ENCODE data around the gene TSPEAR.
"Not testable (repeated sequence)": the region's sequence is repeated elsewhere in the genome, so short reads cannot be mapped to it uniquely, and the experiment has no call there.

TSPEAR gene

GRCh38 chr21:44689740-44690139 lies 21.6 kb downstream of the TSPEAR start:
- peaks cover 14% of the 10 kb centered on the region for H3K4me1 ChIP-seq (ENCODE audit: control insufficient read depth, insufficient read depth, low read length)
- H3K9me3 ChIP-seq (ENCODE audit: control insufficient read depth, insufficient read depth, low read depth, low read length) = peaks cover 13% of the 10 kb centered on the region; the same call in 1 of the 2 replicates
- H3K9ac ChIP-seq (ENCODE audit: low read length); H3K36me3 ChIP-seq (ENCODE audit: control insufficient read depth, insufficient read depth, low read length); H3K4me3 ChIP-seq (ENCODE audit: low read depth, low read length); H3K27me3 ChIP-seq (ENCODE audit: control insufficient read depth, insufficient read depth, low read length); H3K27ac ChIP-seq (ENCODE audit: low read depth, low read length): not testable (repeated sequence)

DNA sequence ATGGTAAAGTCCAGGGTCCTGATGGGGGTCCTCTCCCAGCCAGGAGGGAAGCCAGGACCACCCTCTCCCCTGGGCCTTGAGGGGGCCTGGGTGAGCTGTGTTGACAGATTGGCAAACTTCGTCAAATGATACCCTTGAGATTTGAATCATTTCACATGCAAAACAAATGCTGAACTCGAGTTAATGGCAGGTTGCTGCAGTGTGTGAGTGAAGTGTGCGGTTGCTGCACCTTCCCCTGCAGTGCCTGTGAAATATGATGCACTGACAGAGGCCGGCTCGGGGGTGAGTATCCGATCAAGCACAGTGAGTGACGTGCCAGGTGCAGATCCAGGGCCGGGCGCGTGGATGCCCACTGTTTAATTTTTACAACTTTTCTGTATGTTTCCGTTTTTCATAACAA lies 23.7 kb downstream of the TSPEAR start:
- Histone ChIP-seq H3K9ac (ENCODE audit: low read length) (no peak overlapping the region), H3K36me3 (ENCODE audit: control insufficient read depth, insufficient read depth, low read length) (no peaks in the 10 kb centered on the region), H3K4me1 (ENCODE audit: control insufficient read depth, insufficient read depth, low read length) (peaks cover 15% of the 10 kb centered on the region), H3K27me3 (ENCODE audit: control insufficient read depth, insufficient read depth, low read length) (no peaks in the 10 kb centered on the region), H3K4me3 (ENCODE audit: low read depth, low read length) (no peak overlapping the region), H3K27ac (ENCODE audit: low read depth, low read length) (no peak overlapping the region), H3K9me3 (ENCODE audit: control insufficient read depth, insufficient read depth, low read depth, low read length) (peaks cover 2% of the 10 kb centered on the region; the same call in 1 of the 2 replicates)

DNA sequence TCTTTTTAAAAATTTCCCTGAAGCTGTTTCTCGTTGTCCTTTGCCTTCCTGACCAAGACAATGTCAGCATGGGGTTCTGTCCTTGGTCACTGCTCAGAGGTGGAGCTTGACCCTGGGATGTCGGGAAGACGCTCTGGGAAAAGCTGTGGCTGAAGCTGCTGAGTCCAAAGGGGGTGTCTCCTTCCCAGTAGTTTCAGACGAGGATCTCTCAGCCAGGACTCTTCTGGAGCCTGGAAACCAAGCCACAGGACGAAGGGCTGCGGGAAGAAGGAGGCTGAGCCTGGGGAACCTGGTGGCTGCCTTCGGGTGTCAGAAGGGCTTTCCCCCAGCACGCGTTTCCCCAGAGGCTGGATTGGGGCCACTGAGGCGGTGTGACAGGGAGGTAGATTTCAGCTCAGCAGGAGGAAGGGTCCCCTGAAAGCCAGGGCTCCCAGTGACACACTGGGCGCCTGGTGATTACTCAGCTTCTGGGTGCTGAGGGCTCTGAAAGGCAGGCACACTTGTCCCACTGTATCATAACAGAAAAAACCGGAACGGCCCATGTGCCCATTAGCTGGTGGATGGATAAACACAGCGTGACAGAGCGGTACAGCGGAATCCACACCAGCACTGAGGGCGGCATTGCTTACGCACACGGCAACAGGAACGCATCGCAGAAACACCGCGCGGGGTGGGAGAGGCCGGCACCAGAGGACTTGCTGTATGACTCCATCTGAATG lies 24.4 kb downstream of the TSPEAR start:
- Histone ChIP-seq H3K4me3 (ENCODE audit: low read depth, low read length) (no peak overlapping the region), H3K27ac (ENCODE audit: low read depth, low read length) (no peak overlapping the region), H3K36me3 (ENCODE audit: control insufficient read depth, insufficient read depth, low read length) (no peaks in the 10 kb centered on the region), H3K4me1 (ENCODE audit: control insufficient read depth, insufficient read depth, low read length) (peaks cover 17% of the 10 kb centered on the region), H3K27me3 (ENCODE audit: control insufficient read depth, insufficient read depth, low read length) (no peaks in the 10 kb centered on the region), H3K9me3 (ENCODE audit: control insufficient read depth, insufficient read depth, low read depth, low read length) (no peaks in the 10 kb centered on the region), H3K9ac (ENCODE audit: low read length) (no peak overlapping the region)

- Histone ChIP-seq H3K9me3 (ENCODE audit: control insufficient read depth, insufficient read depth, low read depth, low read length) (no peaks in the 10 kb centered on the region), H3K9ac (ENCODE audit: low read length) (no peak overlapping the region), H3K27me3 (ENCODE audit: control insufficient read depth, insufficient read depth, low read length) (no peaks in the 10 kb centered on the region), H3K36me3 (ENCODE audit: control insufficient read depth, insufficient read depth, low read length) (no peaks in the 10 kb centered on the region), H3K4me3 (ENCODE audit: low read depth, low read length) (no peak overlapping the region), H3K4me1 (ENCODE audit: control insufficient read depth, insufficient read depth, low read length) (peaks cover 17% of the 10 kb centered on the region), H3K27ac (ENCODE audit: low read depth, low read length) (no peak overlapping the region)
These were observed 25.2 kb downstream of the TSPEAR start for GRCh38 chr21:44686000-44686781.

DNA sequence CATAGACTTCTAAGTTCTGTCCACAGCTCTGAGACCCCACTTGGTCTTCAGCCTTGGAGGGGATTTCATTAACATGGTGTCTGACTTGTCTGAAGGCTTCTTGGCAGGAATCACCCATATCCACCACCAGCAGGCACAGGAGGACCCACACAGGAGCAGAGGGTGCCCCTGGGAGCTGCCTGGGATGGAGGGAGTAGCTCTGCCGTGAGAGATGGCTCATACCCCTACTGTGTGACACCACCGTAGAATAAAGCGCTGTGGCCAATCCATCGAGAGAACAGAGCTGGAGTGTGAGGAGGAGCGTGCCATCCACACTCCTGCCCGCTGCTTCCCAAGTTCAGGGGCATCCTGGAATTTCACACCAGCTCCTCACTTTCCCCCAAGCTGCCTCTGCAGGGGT lies 26.3 kb downstream of the TSPEAR start:
- not testable (repeated sequence) for H3K9ac ChIP-seq (ENCODE audit: low read length); H3K36me3 ChIP-seq (ENCODE audit: control insufficient read depth, insufficient read depth, low read length); H3K27ac ChIP-seq (ENCODE audit: low read depth, low read length); H3K4me3 ChIP-seq (ENCODE audit: low read depth, low read length); H3K27me3 ChIP-seq (ENCODE audit: control insufficient read depth, insufficient read depth, low read length); H3K9me3 ChIP-seq (ENCODE audit: control insufficient read depth, insufficient read depth, low read depth, low read length)
- H3K4me1 ChIP-seq (ENCODE audit: control insufficient read depth, insufficient read depth, low read length) = peaks cover 17% of the 10 kb centered on the region

DNA sequence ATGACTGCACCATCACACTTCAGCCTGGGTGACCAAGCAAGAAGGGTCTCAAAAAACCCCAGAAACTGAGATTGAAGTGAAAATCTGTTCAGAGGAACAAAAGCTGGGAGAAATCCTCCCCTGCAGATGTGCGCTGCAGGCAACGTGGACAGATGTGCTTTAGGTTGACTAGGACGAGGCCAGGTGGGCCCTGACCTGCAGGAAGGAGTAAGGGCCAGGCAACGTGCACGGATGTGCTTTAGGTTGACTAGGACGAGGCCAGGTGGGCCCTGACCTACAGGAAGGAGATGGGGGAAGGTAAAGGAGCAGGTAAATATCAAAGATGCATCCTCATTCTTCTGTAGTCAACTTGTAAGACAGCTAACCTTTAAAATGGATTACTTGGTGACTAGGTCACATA lies 26.9 kb downstream of the TSPEAR start:
- H3K27me3 ChIP-seq (ENCODE audit: control insufficient read depth, insufficient read depth, low read length) = no peaks in the 10 kb centered on the region

GRCh38 chr21:44684077-44684476 lies 27.3 kb downstream of the TSPEAR start:
- Histone ChIP-seq H3K4me3 (ENCODE audit: low read depth, low read length) (no peak overlapping the region), H3K36me3 (ENCODE audit: control insufficient read depth, insufficient read depth, low read length) (no peaks in the 10 kb centered on the region), H3K9ac (ENCODE audit: low read length) (no peak overlapping the region), H3K9me3 (ENCODE audit: control insufficient read depth, insufficient read depth, low read depth, low read length) (no peaks in the 10 kb centered on the region), H3K4me1 (ENCODE audit: control insufficient read depth, insufficient read depth, low read length) (peaks cover 17% of the 10 kb centered on the region), H3K27me3 (ENCODE audit: control insufficient read depth, insufficient read depth, low read length) (no peaks in the 10 kb centered on the region), H3K27ac (ENCODE audit: low read depth, low read length) (no peak overlapping the region)

More for the DNA sequence above, 26.9 kb downstream of the TSPEAR start:
- H3K36me3 ChIP-seq (ENCODE audit: control insufficient read depth, insufficient read depth, low read length) = no peaks in the 10 kb centered on the region
- H3K4me1 ChIP-seq (ENCODE audit: control insufficient read depth, insufficient read depth, low read length) = peaks cover 17% of the 10 kb centered on the region
- H3K27ac ChIP-seq (ENCODE audit: low read depth, low read length) = no peak overlapping the region
- no peak overlapping the region for H3K9ac ChIP-seq (ENCODE audit: low read length)
- no peaks in the 10 kb centered on the region for H3K9me3 ChIP-seq (ENCODE audit: control insufficient read depth, insufficient read depth, low read depth, low read length)
- no peak overlapping the region for H3K4me3 ChIP-seq (ENCODE audit: low read depth, low read length)

DNA sequence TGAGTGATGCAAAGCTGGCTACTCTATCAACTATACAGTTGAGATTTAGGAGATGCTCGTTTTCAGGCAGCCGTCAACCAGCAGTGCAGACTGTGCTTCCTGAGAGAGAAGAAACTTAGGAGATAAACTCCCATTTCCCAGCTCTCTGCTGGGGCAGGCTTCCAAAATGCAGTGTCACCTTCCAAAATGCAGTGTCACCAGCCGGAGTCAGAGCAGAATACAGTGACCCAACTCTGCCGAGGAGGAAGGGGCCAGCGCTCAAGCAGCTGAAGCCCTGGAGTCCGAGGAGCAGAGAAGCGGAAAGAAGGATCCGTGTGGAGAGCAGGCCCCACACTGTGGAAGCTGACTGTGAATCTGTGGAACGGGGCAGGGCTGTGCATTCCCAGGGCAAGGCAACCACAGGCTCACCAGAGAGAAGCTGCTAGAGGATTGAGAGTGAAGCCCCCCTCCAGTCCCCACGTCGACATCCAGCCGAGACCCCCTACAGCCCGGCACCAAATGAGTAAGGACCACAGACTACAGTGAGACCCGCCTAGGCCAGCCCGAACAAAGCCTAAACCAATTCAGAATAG lies 28.7 kb downstream of the TSPEAR start:
- H3K9me3 ChIP-seq (ENCODE audit: control insufficient read depth, insufficient read depth, low read depth, low read length) = no peaks in the 10 kb centered on the region
- no peak overlapping the region for H3K9ac ChIP-seq (ENCODE audit: low read length)
- no peaks in the 10 kb centered on the region for H3K27me3 ChIP-seq (ENCODE audit: control insufficient read depth, insufficient read depth, low read length)
- H3K36me3 ChIP-seq (ENCODE audit: control insufficient read depth, insufficient read depth, low read length) = no peaks in the 10 kb centered on the region
- H3K4me1 ChIP-seq (ENCODE audit: control insufficient read depth, insufficient read depth, low read length) = peaks cover 16% of the 10 kb centered on the region
- no peak overlapping the region for H3K4me3 ChIP-seq (ENCODE audit: low read depth, low read length)
- no peak overlapping the region for H3K27ac ChIP-seq (ENCODE audit: low read depth, low read length)

DNA sequence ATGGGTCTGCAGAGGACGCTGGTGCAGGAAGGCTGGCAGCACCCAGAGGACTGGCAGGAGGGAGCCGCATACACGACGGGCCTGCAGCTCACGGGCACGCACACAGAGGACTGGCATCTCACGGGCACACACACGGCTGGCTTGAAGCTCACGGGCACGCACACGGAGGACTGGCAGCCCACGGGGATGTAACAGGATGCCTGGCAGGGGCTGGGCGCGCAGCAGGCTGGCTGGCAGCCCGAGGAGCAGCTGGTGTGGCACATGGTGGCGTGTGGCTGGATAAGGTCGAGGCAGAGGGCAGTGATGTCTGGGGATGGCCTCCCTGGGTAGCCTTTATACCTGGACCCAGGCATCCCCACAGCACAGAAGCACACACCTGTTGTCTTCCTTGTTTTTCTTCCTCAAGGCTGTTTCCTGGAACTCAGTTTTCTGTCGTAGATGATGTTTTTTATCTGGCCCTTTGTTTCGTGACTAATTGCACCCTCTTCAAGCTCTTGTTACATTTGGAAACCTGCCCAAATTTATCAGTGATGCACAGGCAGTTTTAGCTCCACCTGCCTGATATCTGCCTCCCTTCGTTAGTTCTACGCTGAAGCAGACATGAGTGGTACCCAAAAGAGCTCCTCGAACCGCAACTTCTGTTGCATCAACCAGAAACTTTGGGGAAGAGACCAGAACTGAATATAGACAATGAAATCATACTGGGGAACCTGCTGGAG lies 29.4 kb downstream of the TSPEAR start, which contains the start of gene KRTAP12-1:
Gene KRTAP12-1 (minus strand): TSS at position 303 of the 719 bp plus-strand sequence. CDS start 40 bp downstream, at position 263.
- Histone ChIP-seq H3K4me3 (ENCODE audit: low read depth, low read length) (no peak within 1 kb of the TSS), H3K36me3 (ENCODE audit: control insufficient read depth, insufficient read depth, low read length) (no peaks in the 10 kb centered on the region), H3K27me3 (ENCODE audit: control insufficient read depth, insufficient read depth, low read length) (no peaks in the 10 kb centered on the region)

DNA sequence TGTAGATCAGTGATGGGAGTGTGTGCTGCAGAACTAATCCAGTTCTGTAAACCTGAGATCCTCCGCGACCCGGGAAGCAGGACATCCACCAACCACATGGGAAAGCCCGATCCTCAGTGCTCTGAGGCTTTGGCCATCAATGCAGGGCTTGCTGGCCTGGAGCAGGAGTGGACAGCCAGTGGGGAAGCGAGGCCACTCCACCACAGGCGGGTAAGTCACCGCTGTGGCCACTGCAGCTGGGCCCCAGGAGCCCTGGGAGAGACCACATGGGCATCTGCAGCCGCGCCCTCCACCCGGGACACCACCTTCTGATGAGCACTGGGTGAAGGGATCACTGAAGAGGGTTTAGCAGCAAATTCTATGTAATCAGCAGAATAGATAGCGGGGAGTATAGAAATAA lies 30.2 kb downstream of the TSPEAR start:
- no peaks in the 10 kb centered on the region for H3K27me3 ChIP-seq (ENCODE audit: control insufficient read depth, insufficient read depth, low read length)
- H3K36me3 ChIP-seq (ENCODE audit: control insufficient read depth, insufficient read depth, low read length) = no peaks in the 10 kb centered on the region
- peaks cover 3% of the 10 kb centered on the region; the same call in 1 of the 2 replicates for H3K9me3 ChIP-seq (ENCODE audit: control insufficient read depth, insufficient read depth, low read depth, low read length)
- no peak overlapping the region for H3K27ac ChIP-seq (ENCODE audit: low read depth, low read length)
- H3K4me3 ChIP-seq (ENCODE audit: low read depth, low read length) = no peak overlapping the region
- H3K9ac ChIP-seq (ENCODE audit: low read length) = no peak overlapping the region
- H3K4me1 ChIP-seq (ENCODE audit: control insufficient read depth, insufficient read depth, low read length) = peaks cover 3% of the 10 kb centered on the region; the same call in 1 of the 2 replicates

More for the DNA sequence above, 29.4 kb downstream of the TSPEAR start, which contains the start of gene KRTAP12-1:
- peaks cover 9% of the 10 kb centered on the region for H3K4me1 ChIP-seq (ENCODE audit: control insufficient read depth, insufficient read depth, low read length)
- H3K9ac ChIP-seq (ENCODE audit: low read length) = no peak within 1 kb of the TSS
- no peak within 1 kb of the TSS for H3K27ac ChIP-seq (ENCODE audit: low read depth, low read length)
- no peaks in the 10 kb centered on the region for H3K9me3 ChIP-seq (ENCODE audit: control insufficient read depth, insufficient read depth, low read depth, low read length)

All from HUES6 (cell line).